RWPE1 (cell line): ENCODE results near the gene TYSND1.
"Not testable (repeated sequence)": the region's sequence is repeated elsewhere in the genome, so short reads cannot be mapped to it uniquely, and the experiment has no call there.

Experiments used
- CTCF ChIA-PET: fragments of 350-600 bp; sonication (Branson Sonifier 250); formaldehyde crosslinking; extraction: SDS; loops from one replicate; lab custom pipeline; 2021; lab: Yijun Ruan, JAX
- POLR2A ChIA-PET: fragments of 400-600 bp; formaldehyde crosslinking; extraction: SDS; loops from one replicate; lab custom pipeline; 2020; ENCODE audit warnings: antibody characterized with exemption; ENCODE audit not compliant: low non-redundant PET; lab: Yijun Ruan, JAX
- DNase-seq: peaks from one replicate; pipeline ENCODE4 v3.0.0; 2012; ENCODE audit warnings: low spot score
- H3K27ac ChIP-seq: fragments of 450-650 bp; 2 replicates; pipeline ENCODE4 v1.5.1; 2017
- CTCF ChIP-seq: fragments of 450-650 bp; conservative IDR thresholded peaks from 2 replicates; pipeline ENCODE4 v1.5.1; 2017; ENCODE audit warnings: low read depth, mild to moderate bottlenecking

Gene TYSND1

GRCh38 chr10:70160798-70161197 is 14.3 kb upstream of the TYSND1 start:
- ChIA-PET POLR2A (interaction anchor here (1.1 kb wide), 1 partner anchor 9 kb away, joined by 3 read pairs; the partner anchor contains the start of gene SAR1A), CTCF (interaction anchor here (0.8 kb wide), 1 partner anchor 113 kb away, joined by 3 read pairs; no protein-coding TSS in a partner anchor)
- no peak for DNase-seq
- TF ChIP-seq CTCF, result no peak
- H3K27ac ChIP-seq, result no peak overlapping the region

- DNase-seq, POLR2A ChIA-PET, CTCF ChIA-PET, H3K27ac ChIP-seq: not testable (repeated sequence)
Measured at GRCh38 chr10:70159366-70159765, 12.9 kb upstream of the TYSND1 start.

DNA sequence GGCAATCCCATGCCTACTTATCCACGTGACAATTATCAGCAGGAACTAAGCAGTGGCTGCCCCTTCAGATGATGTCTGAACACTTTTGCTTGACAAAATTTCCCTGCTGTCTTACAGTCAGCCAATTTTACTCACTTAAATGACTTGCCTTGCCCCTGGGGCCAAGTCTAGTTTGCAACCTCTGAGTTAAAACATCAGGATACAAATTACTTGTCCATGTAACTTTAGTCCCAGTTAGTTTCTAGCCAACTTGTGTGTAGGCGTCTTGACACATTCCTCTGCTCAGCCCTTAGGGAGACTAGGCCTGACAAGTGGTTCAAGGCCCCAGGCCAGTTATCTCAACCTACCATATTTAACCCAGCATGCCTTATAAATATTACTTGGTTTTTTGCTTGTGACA is 11.6 kb upstream of the TYSND1 start:
- POLR2A ChIA-PET, result interaction anchor here (0.6 kb wide), 1 partner anchor 1114 kb away, joined by 10 read pairs; no protein-coding TSS in a partner anchor
- no peak overlapping the region for H3K27ac ChIP-seq
- DNase-seq, result no peak
- CTCF ChIA-PET, result interaction anchor here (0.7 kb wide), 1 partner anchor 115 kb away, joined by 4 read pairs; no protein-coding TSS in a partner anchor
- no peak for TF ChIP-seq CTCF

- ChIA-PET POLR2A (interaction anchor here (0.5 to 1.2 kb wide), 2 partner anchors 9 to 15 kb away, joined by 3 read pairs; partner anchors contain the start of genes SAR1A and TYSND1), CTCF (no interaction called here)
- DNase-seq, result no peak
- no peak overlapping the region for H3K27ac ChIP-seq
- no peak for TF ChIP-seq CTCF
Measured at GRCh38 chr10:70155255-70155838, 8.8 kb upstream of the TYSND1 start.

GRCh38 chr10:70148516-70148915 is 2.0 kb upstream of the TYSND1 start:
- TF ChIP-seq CTCF, result no peak
- ChIA-PET POLR2A (no interaction called here), CTCF (no interaction called here)
- no peak for DNase-seq
- H3K27ac ChIP-seq, result peak overlapping the region; percentile 76

DNA sequence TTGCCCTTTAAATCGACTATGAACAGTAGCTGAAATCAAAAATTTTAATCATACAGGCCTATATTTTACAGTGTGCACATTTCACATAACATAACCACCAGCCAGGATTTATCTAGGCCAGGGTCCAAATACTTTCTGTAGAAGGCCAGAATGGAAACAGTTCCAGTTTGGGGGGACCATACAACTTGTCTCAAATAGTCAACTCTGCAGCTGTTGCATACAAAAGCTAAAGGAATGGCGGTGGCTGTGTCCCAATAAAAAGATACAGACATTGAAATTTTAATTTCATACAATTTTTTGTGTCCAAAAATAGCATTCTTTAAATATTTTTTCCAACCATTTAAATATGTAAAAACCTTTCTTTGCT is 742 bp upstream of the TYSND1 start:
- no peak for TF ChIP-seq CTCF
- no peak for DNase-seq
- ChIA-PET POLR2A (no interaction called here), CTCF (interaction anchor here (0.5 to 1.6 kb wide), 7 partner anchors 11 to 983 kb away, joined by 3 to 6 read pairs (median 4); partner anchors contain the start of gene SAR1A)
- H3K27ac ChIP-seq, result peak overlapping the region; percentile 95
